D721Med (cell line): ENCODE data around the gene USP34.
"Not testable (repeated sequence)": the region's sequence is repeated elsewhere in the genome, so short reads cannot be mapped to it uniquely, and the experiment has no call there.

Source experiments
- DNase-seq: peaks from one replicate; pipeline ENCODE4 v3.0.0; 2011; ENCODE audit warnings: low spot score; ENCODE audit not compliant: insufficient read length
- FAIRE-seq: peaks from 2 replicates; lab custom pipeline; 2011; peaks lifted over from hg19 to GRCh38; lab: Jason Lieb, UNC
- TF ChIP-seq, protein P1 (sequence below): IDR thresholded peaks from 2 replicates; pipeline ENCODE4 v1.5.1; 2012; ENCODE audit warnings: mild to moderate bottlenecking, control low read depth; ENCODE audit not compliant: insufficient read depth; ENCODE audit errors: missing control alignments

The USP34 gene

DNA sequence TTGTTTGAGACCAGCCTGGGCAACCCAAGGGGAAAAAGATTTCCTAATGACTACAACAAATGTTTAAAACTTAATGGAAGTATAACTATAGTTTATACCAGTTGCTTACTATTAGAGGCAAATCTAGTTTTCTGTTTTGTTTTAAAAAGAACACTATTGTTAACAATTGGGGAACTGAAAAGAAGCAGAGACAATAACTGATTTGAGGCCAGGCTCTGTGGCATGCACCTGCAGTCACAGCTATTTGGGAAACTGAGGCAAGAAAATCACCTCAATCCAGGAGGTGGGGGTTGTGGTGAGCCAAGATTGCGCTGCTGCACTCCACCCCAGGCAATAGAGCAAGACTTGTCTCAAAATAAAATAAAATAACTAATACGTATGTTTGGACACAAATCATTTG lies 28.2 kb upstream of the USP34 start:
- TF ChIP-seq, protein P1, sequence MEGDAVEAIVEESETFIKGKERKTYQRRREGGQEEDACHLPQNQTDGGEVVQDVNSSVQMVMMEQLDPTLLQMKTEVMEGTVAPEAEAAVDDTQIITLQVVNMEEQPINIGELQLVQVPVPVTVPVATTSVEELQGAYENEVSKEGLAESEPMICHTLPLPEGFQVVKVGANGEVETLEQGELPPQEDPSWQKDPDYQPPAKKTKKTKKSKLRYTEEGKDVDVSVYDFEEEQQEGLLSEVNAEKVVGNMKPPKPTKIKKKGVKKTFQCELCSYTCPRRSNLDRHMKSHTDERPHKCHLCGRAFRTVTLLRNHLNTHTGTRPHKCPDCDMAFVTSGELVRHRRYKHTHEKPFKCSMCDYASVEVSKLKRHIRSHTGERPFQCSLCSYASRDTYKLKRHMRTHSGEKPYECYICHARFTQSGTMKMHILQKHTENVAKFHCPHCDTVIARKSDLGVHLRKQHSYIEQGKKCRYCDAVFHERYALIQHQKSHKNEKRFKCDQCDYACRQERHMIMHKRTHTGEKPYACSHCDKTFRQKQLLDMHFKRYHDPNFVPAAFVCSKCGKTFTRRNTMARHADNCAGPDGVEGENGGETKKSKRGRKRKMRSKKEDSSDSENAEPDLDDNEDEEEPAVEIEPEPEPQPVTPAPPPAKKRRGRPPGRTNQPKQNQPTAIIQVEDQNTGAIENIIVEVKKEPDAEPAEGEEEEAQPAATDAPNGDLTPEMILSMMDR = no peak
- FAIRE-seq = no peak
- DNase-seq = no peak

DNA sequence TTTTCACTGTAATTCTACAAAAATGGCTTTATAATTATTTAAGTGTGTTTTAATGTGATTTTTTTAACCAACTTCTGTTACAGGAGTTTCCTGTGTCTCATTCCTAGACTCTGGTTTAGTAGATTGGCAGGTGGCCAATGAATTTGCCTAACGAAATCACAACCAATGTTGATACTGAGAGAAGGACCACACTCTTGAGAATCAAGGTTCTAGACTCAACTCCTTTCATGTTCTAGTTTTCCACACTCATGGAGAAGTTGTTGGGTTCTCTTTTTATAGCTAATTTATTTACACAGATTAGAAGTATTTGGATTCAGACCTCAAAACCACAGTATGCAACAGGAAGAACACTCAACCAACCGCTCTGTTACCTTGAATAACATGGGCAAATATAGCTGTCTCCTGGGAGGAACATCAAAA lies 22.6 kb upstream of the USP34 start:
- TF ChIP-seq, protein P1 = no peak
- FAIRE-seq (no peak), DNase-seq (no peak)

DNA sequence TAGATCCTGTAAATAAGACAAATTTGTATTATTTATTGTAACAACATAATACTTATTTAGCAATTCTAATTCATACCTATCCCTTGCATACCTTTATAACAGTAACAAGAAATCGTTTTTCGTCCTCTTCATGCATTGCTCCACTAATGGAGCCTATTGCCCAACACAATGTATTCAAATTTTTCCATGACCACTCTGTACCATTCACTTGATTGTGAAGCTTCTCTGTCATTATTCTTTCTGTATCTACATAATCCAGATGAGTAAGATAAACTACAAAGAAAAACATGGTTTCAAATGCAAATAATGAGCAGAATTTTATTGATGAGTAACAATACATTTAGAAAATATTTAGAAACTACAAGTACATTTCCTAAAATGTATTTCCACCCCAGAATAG lies 21.6 kb upstream of the USP34 start:
- TF ChIP-seq, protein P1 = no peak
- DNase-seq = no peak
- no peak for FAIRE-seq

DNA sequence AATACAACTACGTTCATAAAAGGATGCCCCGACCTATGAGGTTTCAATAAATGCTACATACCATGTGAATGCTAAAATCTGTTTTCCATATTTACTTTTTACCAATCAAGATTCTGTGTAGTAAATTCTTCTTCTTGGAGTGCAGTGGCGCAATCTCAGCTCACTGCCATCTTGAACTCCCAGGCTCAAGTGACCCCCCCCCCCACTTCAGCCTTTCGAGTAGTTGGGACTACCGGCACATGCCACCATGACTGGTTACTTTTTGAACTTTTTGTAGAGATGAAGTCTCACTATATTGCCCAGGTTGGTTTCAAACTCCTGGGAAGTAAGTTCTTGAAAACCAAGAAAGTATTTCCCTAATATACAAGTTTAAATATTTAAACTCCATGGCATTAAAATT lies 14.4 kb upstream of the USP34 start:
- TF ChIP-seq, protein P1 = no peak
- FAIRE-seq (no peak), DNase-seq (no peak)

DNA sequence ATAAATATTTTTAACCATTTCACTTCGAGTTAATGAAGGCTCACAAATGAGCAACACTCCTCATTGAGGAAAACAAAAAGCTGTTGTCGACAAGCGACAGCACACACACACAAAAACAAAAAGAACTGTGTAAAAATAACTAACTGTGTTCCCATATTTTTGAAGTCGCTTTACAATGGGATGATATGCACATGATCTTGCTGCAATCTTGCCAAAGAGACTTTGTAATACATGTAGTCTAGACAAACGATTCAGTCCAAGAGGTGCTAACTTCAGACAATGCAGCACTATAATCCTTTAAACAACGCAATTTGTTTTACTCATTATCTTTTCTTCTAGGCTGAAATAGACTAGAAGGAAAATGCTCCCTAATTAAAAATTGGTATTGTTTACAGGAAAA lies 7.2 kb upstream of the USP34 start:
- TF ChIP-seq, protein P1 = no peak
- no peak for FAIRE-seq
- DNase-seq = no peak

DNA sequence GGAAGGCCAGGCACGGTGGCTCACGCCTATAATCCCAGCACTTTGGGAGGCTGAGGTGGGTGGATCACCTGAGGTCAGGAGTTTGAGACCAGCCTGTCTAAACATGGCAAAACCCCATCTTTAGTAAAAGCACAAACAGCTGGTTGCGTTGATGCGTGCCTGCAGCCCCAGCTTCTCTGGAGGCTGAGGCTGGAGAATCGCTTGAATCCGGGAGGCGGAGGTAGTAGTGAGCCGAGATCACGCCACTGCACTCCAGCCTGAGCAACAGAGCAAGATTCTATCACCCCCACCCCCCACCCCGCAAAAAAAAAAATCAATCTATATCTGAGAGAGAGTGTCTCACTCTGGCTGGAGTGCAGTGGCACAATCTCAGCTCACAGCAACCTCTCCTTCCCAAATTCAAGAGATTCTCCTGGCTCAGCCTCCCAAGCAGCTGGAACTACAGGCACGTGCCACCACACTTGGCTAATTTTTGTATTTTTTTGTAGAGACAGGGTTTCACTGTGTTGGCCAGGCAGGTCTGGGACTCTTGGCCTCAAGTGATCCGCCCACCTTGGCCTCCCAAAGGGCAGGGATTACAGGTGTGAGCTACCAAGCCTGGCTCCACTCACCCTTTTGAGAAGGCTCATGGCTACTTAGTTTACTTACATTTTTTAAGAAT lies 6.2 kb upstream of the USP34 start:
- not testable (repeated sequence) for DNase-seq, FAIRE-seq

DNA sequence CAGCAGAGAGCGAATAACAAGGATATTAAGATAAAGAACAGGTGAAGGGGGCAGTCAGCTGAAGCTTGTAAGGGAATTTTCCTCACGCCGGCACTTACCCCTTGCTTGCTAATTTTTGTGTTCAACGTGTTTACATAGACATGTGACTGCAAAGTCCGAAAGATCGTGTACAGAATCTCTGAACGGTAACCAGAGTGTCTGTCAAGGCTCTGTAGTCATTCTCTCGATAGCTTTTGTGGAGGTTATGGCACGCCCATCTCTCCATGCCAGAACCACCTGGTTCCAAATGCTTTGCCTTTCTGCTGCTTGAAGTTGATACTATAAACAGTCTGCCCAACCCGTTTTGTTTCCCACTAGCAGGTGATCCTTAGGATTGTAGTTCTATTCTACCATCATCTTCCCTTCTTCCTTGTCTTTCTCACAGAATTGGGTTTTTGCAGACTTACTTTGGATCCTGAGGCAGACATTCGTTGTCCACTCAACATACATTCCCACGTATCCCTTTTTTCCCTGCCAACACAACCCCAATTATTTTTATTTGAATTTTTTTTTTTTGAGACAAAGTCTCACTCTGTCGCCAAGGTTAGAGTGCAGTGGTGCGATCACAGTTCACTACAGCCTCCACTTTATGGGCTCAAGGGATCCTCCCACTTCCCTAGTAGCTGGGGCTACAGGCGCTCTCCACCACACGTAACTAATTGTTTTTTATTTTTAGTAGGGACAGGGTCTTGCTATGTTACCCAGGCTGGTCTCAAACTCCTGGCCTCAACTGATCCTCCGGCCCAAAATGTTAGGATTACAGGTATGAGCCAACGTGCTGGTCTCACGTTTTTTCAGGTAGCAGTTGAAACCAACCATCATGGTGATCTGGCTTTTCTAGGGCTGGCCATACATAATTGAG lies 1.3 kb upstream of the USP34 start:
- FAIRE-seq (no peak), DNase-seq (no peak)
- TF ChIP-seq, protein P1 = no peak
